ENCODE measurements around the gene LBX1. TPM values are rescaled to one million over a fixed set of nuclear protein-coding genes. Genes with fewer than 3 reads are reported as not detected.

Gene LBX1
- total and polyA plus RNA-seq, 2 donors (not counting 1 experiment from before 2014, with no cell fraction given): not detected

GRCh38 chr10:101183458-101184183, 45.6 kb downstream of the LBX1 start:
- Histone ChIP-seq H3K79me2 (ENCODE audit: control insufficient read depth, insufficient read depth, low read length) (no peaks in the 10 kb centered on the region), H3K27me3 (replicated peaks in 1 of 4; ENCODE audit: control extremely low read depth in 1 of 4, control insufficient read depth in 3 of 4, insufficient read depth in 4 of 4, low read length in 3 of 4) (peaks cover 0 to 11% (median 10%) of the 10 kb centered on the region in 4 experiments), H2AFZ (ENCODE audit: insufficient read depth, low read depth, low read length, poor library complexity, severe bottlenecking) (no peak overlapping the region), H3K9ac (ENCODE audit: low read length) (no peak overlapping the region), H4K20me1 (ENCODE audit: control insufficient read depth, insufficient read depth, low read length, poor library complexity, severe bottlenecking) (no peaks in the 10 kb centered on the region), H3K9me3 (ENCODE audit: control extremely low read depth in 1 of 3, control insufficient read depth in 2 of 3, insufficient read depth in 1 of 3, low read length in 2 of 3) (no peaks in the 10 kb centered on the region), H3K4me1 (ENCODE audit: control insufficient read depth in 2 of 2, insufficient read depth in 2 of 2, low read length in 2 of 2) (no peaks in the 10 kb centered on the region), H3K36me3 (replicated peaks in 1 of 2; ENCODE audit: control extremely low read depth in 1 of 2, control insufficient read depth in 1 of 2, extremely low read depth in 1 of 2, insufficient read depth in 2 of 2, low read length in 1 of 2) (no peaks in the 10 kb centered on the region), H3K27ac (ENCODE audit: low read length in 2 of 2) (no peak overlapping the region), H3K4me3 (ENCODE audit: control extremely low read depth in 1 of 5, extremely low read depth in 1 of 5, insufficient read depth in 1 of 5, low read depth in 2 of 5, low read length in 4 of 5) (no peak overlapping the region), H3K4me2 (replicated peaks; ENCODE audit: low read depth, low read length, poor library complexity, severe bottlenecking) (no peak overlapping the region)
- Mint-ChIP-seq H3K27me3 (peaks cover 32% of the 10 kb centered on the region), H3K4me1 (no peaks in the 10 kb centered on the region), H3K27ac (no peak overlapping the region), H3K4me3 (no peak overlapping the region), H3K9me3 (ENCODE audit: insufficient read depth) (no peaks in the 10 kb centered on the region)
- no peak for TF ChIP-seq EZH2 (IDR thresholded peaks at IDR 0.05; ENCODE audit: borderline replicate concordance, insufficient read depth, low read depth, low read length, poor library complexity, severe bottlenecking)
- no peak for TF ChIP-seq CTCF (IDR thresholded peaks at IDR 0.05)
- no peak for DNase-seq
- no CpG with 5 or more reads among the region's 6 CpGs for WGBS (ENCODE audit: insufficient coverage)
- POLR2A ChIA-PET: no interaction called here
- no peak for ATAC-seq (ENCODE audit: low read depth)
- intact Hi-C loops (cut with micrococcal nuclease): no loop called here
- CTCF ChIA-PET: no interaction called here

- H3K4me1 Mint-ChIP-seq: no peaks in the 10 kb centered on the region
- no peak for DNase-seq
- no peak overlapping the region for H2AFZ ChIP-seq (ENCODE audit: insufficient read depth, low read depth, low read length, poor library complexity, severe bottlenecking)
- ChIA-PET POLR2A (no interaction called here), CTCF (no interaction called here)
- no peak overlapping the region for H3K4me2 ChIP-seq (replicated peaks; ENCODE audit: low read depth, low read length, poor library complexity, severe bottlenecking)
- peaks cover 39% of the 10 kb centered on the region for H3K27me3 Mint-ChIP-seq
- intact Hi-C loops (cut with micrococcal nuclease): no loop called here
- no peak overlapping the region for H3K27ac Mint-ChIP-seq
- H3K4me3 ChIP-seq (ENCODE audit: control extremely low read depth in 1 of 5, extremely low read depth in 1 of 5, insufficient read depth in 1 of 5, low read depth in 2 of 5, low read length in 4 of 5): no peak overlapping the region
- H3K27ac ChIP-seq (ENCODE audit: low read length in 2 of 2): no peak overlapping the region
- H3K9me3 Mint-ChIP-seq (ENCODE audit: insufficient read depth): no peaks in the 10 kb centered on the region
- no peak overlapping the region for H3K9ac ChIP-seq (ENCODE audit: low read length)
- ATAC-seq (ENCODE audit: low read depth): no peak
- H3K79me2 ChIP-seq (ENCODE audit: control insufficient read depth, insufficient read depth, low read length): no peaks in the 10 kb centered on the region
- H3K36me3 ChIP-seq (replicated peaks in 1 of 2; ENCODE audit: control extremely low read depth in 1 of 2, control insufficient read depth in 1 of 2, extremely low read depth in 1 of 2, insufficient read depth in 2 of 2, low read length in 1 of 2): no peaks in the 10 kb centered on the region
- no peaks in the 10 kb centered on the region for H4K20me1 ChIP-seq (ENCODE audit: control insufficient read depth, insufficient read depth, low read length, poor library complexity, severe bottlenecking)
- no peaks in the 10 kb centered on the region for H3K4me1 ChIP-seq (ENCODE audit: control insufficient read depth in 2 of 2, insufficient read depth in 2 of 2, low read length in 2 of 2)
- no CpG with 5 or more reads among the region's 2 CpGs for WGBS (ENCODE audit: insufficient coverage)
- H3K9me3 ChIP-seq (ENCODE audit: control extremely low read depth in 1 of 3, control insufficient read depth in 2 of 3, insufficient read depth in 1 of 3, low read length in 2 of 3): no peaks in the 10 kb centered on the region
- peaks cover 0 to 16% (median 10%) of the 10 kb centered on the region in 4 experiments for H3K27me3 ChIP-seq (replicated peaks in 1 of 4; ENCODE audit: control extremely low read depth in 1 of 4, control insufficient read depth in 3 of 4, insufficient read depth in 4 of 4, low read length in 3 of 4)
- no peak overlapping the region for H3K4me3 Mint-ChIP-seq
- no peak for TF ChIP-seq CTCF (IDR thresholded peaks at IDR 0.05)
- TF ChIP-seq EZH2 (IDR thresholded peaks at IDR 0.05; ENCODE audit: borderline replicate concordance, insufficient read depth, low read depth, low read length, poor library complexity, severe bottlenecking): no peak
Observed at GRCh38 chr10:101182936-101183335, 46.3 kb downstream of the LBX1 start.
